ENCODE measurements around the gene RAET1E.
A peak's percentile ranks its signal among the peaks of the same experiment; 100 is the strongest.
"Not testable (repeated sequence)": the region's sequence is repeated elsewhere in the genome, so short reads cannot be mapped to it uniquely, and the experiment has no call there.

Gene RAET1E

DNA sequence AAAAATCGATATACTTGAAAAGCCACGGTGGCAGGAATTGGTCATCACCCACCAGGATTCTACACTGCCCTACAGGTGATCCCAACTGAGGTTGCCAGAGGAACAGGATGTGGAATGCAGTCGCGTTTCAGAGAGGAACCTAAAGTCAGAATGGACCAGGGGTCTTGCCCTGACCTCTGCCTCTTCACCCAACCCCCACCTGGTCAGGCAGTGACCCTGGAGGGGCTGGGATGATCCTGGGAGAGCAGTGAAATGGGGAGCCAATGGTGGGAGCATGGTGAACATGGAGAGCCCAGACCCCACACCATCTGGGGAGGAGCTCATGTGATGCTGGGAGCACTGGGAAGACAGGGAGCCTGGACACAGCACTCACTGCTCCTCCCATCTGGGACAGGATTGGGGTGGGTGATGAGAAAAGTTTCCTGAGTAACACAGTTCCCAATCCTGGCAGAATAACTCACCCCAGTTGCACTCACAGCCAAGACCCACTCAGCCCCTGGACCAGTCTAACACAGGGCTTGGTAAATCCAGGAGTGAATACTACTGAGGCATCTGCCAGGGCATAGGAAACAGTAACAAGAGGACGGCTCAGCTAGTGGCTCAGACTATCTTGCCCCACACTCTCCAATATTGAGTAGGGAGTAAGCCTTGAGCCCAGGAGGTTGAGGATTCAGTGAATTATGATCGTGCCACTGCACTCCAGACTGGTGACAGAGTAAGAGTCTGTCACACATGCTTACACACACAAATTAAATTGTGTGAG, 42.2 kb upstream of the RAET1E start:
- TF ChIP-seq CTCF (IDR thresholded peaks at IDR 0.05; ENCODE audit: low read depth, low read length, missing control alignments), result no peak
- no peak overlapping the region for H3K4me3 ChIP-seq (ENCODE audit: low read depth, low read length)
- no peak for DNase-seq (ENCODE audit: low read depth)
- in situ Hi-C loops (cut with HindIII; ENCODE audit: low sequenced_read_pairs), result no loop called here

GRCh38 chr6:149939356-149939648, 41.4 kb upstream of the RAET1E start:
- DNase-seq (ENCODE audit: low read depth), result no peak
- H3K4me3 ChIP-seq (ENCODE audit: low read depth, low read length), result no peak overlapping the region
- in situ Hi-C loops (cut with HindIII; ENCODE audit: low sequenced_read_pairs), result no loop called here
- no peak for TF ChIP-seq CTCF (IDR thresholded peaks at IDR 0.05; ENCODE audit: low read depth, low read length, missing control alignments)

DNA sequence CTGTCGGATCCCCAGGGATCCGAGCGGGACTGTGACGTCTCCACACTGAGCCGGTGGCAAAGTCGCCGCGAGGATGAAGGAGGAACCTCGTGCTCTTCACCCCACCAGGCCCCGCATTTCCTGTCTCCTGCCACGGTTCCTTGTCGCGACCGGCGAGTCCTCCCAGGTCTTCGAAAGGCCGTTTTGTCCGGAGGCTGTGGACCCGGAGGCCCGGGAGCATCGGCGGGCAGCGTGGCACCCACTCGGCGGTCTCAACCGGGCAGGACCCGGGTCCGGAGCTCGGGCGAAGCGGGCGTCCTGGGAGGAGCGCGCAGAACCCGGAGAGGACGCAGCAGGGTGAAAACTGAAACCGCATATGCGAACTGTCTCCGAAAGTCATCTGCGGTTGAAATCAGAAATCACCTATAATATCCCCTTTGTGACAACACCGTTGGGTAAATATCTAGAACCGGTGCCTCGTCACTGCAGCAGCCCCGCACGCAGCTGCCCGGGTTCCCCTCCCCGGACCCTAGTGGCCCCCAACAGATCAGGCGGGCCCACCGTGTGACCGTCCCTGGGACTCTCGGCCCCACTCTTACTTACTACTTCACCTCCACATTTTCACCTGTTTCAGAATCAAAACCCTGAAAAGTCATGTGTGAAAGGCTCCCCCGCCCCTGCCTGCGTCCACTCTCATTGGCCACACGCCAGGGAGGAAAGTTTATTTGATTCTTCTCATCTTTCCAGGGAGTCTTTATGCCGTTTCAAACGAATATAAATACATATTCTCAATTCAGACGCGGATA, 40.9 kb upstream of the RAET1E start:
- peak overlapping the region; percentile 34 for H3K4me3 ChIP-seq (ENCODE audit: low read depth, low read length)
- TF ChIP-seq CTCF (IDR thresholded peaks at IDR 0.05; ENCODE audit: low read depth, low read length, missing control alignments), result no peak
- in situ Hi-C loops (cut with HindIII; ENCODE audit: low sequenced_read_pairs), result no loop called here
- no peak for DNase-seq (ENCODE audit: low read depth)

DNA sequence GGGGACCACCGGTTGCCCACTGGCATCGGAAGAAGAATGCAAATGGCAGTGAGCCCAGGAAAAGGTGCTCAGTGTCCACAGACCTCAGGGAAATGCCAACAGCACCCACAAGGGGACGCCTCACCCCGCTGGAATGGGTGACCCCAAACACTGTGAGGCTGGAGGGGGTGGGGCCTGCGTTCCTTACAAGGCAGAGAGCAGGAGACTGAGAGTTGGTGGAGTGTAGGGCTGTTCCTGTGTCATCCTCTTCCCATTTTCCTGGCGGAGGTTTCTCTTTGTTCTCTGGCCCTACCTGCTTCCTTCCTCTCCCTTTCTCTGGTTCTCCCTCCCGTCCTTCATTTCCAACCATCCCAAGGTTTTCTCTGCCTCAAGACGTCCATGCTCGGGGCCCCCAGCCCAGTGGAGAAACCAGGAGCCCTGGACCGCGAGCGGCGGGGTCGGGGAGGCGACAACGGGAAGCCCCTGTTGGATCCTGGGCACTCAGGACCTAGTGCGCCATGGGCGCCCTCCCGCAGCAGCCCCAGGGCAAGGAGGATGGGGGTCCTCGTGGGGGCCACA, 40.2 kb upstream of the RAET1E start:
- in situ Hi-C loops (cut with HindIII; ENCODE audit: low sequenced_read_pairs); DNase-seq (ENCODE audit: low read depth): not testable (repeated sequence)
- peak overlapping the region; percentile 34 for H3K4me3 ChIP-seq (ENCODE audit: low read depth, low read length)

GRCh38 chr6:149936743-149937142, 38.8 kb upstream of the RAET1E start:
- in situ Hi-C loops (cut with HindIII; ENCODE audit: low sequenced_read_pairs), result no loop called here
- no peak for DNase-seq (ENCODE audit: low read depth)
- no peak overlapping the region for H3K4me3 ChIP-seq (ENCODE audit: low read depth, low read length)
- no peak for TF ChIP-seq CTCF (IDR thresholded peaks at IDR 0.05; ENCODE audit: low read depth, low read length, missing control alignments)

DNA sequence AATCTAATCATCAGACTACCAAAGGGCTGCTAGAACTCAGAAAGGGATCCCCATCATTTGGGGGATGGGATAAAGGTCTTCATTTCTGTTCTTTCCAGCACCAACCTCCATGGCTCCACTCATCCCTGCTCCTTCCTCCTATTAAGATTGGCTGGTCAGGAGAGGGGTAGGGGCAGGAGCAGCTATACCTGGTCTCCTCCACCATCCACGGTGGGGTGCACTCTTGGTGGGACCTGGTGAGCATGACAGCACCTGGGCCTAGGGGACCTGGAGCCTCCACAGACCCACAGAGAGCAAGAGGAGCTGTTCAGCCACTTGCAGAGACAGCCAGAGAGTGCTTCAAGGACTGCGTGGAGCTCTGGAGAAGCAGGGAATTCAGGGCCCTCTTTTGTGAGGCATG, 37.8 kb upstream of the RAET1E start:
- no peak for DNase-seq (ENCODE audit: low read depth)

More for the DNA sequence above, 37.8 kb upstream of the RAET1E start:
- TF ChIP-seq CTCF (IDR thresholded peaks at IDR 0.05; ENCODE audit: low read depth, low read length, missing control alignments), result no peak
- in situ Hi-C loops (cut with HindIII; ENCODE audit: low sequenced_read_pairs), result no loop called here
- no peak overlapping the region for H3K4me3 ChIP-seq (ENCODE audit: low read depth, low read length)
